Measurements from ENCODE around the gene RCHY1. TPM values are rescaled to one million over a fixed set of nuclear protein-coding genes. Genes with fewer than 3 reads are reported as not detected.

The RCHY1 gene
- total and polyA plus RNA-seq, 2 experiments from 2014 or later = 42.9 to 46.5 TPM

DNA sequence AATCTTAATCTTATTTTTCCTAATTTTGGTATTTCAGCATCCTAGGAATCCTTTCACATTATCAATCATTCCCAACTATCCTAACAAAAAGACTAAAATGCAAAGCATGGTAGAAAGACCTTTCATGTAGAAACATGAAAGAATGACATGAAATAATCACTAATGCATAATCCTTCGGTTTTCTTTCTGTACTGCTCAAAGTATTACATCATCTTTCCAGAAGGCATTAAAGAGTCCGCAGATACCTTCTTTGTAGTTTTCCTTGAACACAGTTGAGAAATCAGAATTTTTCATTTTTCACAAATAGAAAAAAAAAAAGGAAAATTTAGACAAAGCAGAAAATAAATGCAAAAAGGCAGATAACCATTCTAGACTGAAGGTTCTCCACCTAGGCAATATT lies 11.5 kb downstream of the RCHY1 start:
- DNase-seq (ENCODE audit: low spot score) = no peak
- Histone ChIP-seq H4K20me1 (replicated peaks; ENCODE audit: insufficient read depth) (peaks cover 16% of the 10 kb centered on the region), H3K27ac (ENCODE audit: low read depth) (no peak overlapping the region), H3K27me3 (ENCODE audit: insufficient read depth) (no peaks in the 10 kb centered on the region), H3K36me3 (ENCODE audit: insufficient read depth) (peaks cover 5% of the 10 kb centered on the region; the same call in 1 of the 2 replicates), H2AFZ (no peak overlapping the region), H3F3A (replicated peaks; ENCODE audit: low read depth) (no peaks in the 10 kb centered on the region), H3K9me2 (ENCODE audit: insufficient read depth) (no peaks in the 10 kb centered on the region), H3K4me2 (no peak overlapping the region), H3K4me3 (no peak overlapping the region), H3K4me1 (ENCODE audit: insufficient read depth) (no peaks in the 10 kb centered on the region), H3K79me2 (replicated peaks; ENCODE audit: insufficient read depth) (peaks cover 54% of the 10 kb centered on the region)
- H3K27ac Mint-ChIP-seq = no peak overlapping the region
- no peaks in the 10 kb centered on the region for H3K4me1 Mint-ChIP-seq
- peaks cover 2% of the 10 kb centered on the region for H3K27me3 Mint-ChIP-seq (ENCODE audit: insufficient read depth, low read depth, poor library complexity)
- no peak for ATAC-seq
- no peak overlapping the region for H3K4me3 Mint-ChIP-seq
- TF ChIP-seq CREB1 (CRISPR knock-in tag; IDR thresholded peaks at IDR 0.05; ENCODE audit: low read depth) = no peak
- no peak for TF ChIP-seq STAT1 (IDR thresholded peaks at IDR 0.05; ENCODE audit: unreplicated experiment)
- TF ChIP-seq, protein P1, sequence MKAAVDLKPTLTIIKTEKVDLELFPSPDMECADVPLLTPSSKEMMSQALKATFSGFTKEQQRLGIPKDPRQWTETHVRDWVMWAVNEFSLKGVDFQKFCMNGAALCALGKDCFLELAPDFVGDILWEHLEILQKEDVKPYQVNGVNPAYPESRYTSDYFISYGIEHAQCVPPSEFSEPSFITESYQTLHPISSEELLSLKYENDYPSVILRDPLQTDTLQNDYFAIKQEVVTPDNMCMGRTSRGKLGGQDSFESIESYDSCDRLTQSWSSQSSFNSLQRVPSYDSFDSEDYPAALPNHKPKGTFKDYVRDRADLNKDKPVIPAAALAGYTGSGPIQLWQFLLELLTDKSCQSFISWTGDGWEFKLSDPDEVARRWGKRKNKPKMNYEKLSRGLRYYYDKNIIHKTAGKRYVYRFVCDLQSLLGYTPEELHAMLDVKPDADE (IDR thresholded peaks at IDR 0.05) = no peak
- no peak for TF ChIP-seq EZH2 (IDR thresholded peaks at IDR 0.05; ENCODE audit: low read depth, unreplicated experiment)
- TF ChIP-seq POLR2AphosphoS5 (IDR thresholded peaks at IDR 0.05; ENCODE audit: low read depth) = no peak
- TF ChIP-seq, protein P2, sequence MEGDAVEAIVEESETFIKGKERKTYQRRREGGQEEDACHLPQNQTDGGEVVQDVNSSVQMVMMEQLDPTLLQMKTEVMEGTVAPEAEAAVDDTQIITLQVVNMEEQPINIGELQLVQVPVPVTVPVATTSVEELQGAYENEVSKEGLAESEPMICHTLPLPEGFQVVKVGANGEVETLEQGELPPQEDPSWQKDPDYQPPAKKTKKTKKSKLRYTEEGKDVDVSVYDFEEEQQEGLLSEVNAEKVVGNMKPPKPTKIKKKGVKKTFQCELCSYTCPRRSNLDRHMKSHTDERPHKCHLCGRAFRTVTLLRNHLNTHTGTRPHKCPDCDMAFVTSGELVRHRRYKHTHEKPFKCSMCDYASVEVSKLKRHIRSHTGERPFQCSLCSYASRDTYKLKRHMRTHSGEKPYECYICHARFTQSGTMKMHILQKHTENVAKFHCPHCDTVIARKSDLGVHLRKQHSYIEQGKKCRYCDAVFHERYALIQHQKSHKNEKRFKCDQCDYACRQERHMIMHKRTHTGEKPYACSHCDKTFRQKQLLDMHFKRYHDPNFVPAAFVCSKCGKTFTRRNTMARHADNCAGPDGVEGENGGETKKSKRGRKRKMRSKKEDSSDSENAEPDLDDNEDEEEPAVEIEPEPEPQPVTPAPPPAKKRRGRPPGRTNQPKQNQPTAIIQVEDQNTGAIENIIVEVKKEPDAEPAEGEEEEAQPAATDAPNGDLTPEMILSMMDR (conservative IDR thresholded peaks at IDR 0.05; ENCODE audit: low read depth in 2 of 2) = no peak
- TF ChIP-seq ZNF114 (CRISPR knock-in tag; IDR thresholded peaks at IDR 0.05) = no peak
- TF ChIP-seq JUNB (IDR thresholded peaks at IDR 0.05; ENCODE audit: unreplicated experiment) = no peak
- no peak for TF ChIP-seq ZNF331 (CRISPR knock-in tag; IDR thresholded peaks at IDR 0.05; ENCODE audit: low read depth)
- TF ChIP-seq NANOG (IDR thresholded peaks at IDR 0.05; ENCODE audit: borderline replicate concordance) = no peak
- no peak for TF ChIP-seq EZH2phosphoT487 (IDR thresholded peaks at IDR 0.05; ENCODE audit: unreplicated experiment)
- TF ChIP-seq, protein P3, sequence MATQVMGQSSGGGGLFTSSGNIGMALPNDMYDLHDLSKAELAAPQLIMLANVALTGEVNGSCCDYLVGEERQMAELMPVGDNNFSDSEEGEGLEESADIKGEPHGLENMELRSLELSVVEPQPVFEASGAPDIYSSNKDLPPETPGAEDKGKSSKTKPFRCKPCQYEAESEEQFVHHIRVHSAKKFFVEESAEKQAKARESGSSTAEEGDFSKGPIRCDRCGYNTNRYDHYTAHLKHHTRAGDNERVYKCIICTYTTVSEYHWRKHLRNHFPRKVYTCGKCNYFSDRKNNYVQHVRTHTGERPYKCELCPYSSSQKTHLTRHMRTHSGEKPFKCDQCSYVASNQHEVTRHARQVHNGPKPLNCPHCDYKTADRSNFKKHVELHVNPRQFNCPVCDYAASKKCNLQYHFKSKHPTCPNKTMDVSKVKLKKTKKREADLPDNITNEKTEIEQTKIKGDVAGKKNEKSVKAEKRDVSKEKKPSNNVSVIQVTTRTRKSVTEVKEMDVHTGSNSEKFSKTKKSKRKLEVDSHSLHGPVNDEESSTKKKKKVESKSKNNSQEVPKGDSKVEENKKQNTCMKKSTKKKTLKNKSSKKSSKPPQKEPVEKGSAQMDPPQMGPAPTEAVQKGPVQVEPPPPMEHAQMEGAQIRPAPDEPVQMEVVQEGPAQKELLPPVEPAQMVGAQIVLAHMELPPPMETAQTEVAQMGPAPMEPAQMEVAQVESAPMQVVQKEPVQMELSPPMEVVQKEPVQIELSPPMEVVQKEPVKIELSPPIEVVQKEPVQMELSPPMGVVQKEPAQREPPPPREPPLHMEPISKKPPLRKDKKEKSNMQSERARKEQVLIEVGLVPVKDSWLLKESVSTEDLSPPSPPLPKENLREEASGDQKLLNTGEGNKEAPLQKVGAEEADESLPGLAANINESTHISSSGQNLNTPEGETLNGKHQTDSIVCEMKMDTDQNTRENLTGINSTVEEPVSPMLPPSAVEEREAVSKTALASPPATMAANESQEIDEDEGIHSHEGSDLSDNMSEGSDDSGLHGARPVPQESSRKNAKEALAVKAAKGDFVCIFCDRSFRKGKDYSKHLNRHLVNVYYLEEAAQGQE (IDR thresholded peaks at IDR 0.05; ENCODE audit: unreplicated experiment) = no peak
- TF ChIP-seq, protein P4, sequence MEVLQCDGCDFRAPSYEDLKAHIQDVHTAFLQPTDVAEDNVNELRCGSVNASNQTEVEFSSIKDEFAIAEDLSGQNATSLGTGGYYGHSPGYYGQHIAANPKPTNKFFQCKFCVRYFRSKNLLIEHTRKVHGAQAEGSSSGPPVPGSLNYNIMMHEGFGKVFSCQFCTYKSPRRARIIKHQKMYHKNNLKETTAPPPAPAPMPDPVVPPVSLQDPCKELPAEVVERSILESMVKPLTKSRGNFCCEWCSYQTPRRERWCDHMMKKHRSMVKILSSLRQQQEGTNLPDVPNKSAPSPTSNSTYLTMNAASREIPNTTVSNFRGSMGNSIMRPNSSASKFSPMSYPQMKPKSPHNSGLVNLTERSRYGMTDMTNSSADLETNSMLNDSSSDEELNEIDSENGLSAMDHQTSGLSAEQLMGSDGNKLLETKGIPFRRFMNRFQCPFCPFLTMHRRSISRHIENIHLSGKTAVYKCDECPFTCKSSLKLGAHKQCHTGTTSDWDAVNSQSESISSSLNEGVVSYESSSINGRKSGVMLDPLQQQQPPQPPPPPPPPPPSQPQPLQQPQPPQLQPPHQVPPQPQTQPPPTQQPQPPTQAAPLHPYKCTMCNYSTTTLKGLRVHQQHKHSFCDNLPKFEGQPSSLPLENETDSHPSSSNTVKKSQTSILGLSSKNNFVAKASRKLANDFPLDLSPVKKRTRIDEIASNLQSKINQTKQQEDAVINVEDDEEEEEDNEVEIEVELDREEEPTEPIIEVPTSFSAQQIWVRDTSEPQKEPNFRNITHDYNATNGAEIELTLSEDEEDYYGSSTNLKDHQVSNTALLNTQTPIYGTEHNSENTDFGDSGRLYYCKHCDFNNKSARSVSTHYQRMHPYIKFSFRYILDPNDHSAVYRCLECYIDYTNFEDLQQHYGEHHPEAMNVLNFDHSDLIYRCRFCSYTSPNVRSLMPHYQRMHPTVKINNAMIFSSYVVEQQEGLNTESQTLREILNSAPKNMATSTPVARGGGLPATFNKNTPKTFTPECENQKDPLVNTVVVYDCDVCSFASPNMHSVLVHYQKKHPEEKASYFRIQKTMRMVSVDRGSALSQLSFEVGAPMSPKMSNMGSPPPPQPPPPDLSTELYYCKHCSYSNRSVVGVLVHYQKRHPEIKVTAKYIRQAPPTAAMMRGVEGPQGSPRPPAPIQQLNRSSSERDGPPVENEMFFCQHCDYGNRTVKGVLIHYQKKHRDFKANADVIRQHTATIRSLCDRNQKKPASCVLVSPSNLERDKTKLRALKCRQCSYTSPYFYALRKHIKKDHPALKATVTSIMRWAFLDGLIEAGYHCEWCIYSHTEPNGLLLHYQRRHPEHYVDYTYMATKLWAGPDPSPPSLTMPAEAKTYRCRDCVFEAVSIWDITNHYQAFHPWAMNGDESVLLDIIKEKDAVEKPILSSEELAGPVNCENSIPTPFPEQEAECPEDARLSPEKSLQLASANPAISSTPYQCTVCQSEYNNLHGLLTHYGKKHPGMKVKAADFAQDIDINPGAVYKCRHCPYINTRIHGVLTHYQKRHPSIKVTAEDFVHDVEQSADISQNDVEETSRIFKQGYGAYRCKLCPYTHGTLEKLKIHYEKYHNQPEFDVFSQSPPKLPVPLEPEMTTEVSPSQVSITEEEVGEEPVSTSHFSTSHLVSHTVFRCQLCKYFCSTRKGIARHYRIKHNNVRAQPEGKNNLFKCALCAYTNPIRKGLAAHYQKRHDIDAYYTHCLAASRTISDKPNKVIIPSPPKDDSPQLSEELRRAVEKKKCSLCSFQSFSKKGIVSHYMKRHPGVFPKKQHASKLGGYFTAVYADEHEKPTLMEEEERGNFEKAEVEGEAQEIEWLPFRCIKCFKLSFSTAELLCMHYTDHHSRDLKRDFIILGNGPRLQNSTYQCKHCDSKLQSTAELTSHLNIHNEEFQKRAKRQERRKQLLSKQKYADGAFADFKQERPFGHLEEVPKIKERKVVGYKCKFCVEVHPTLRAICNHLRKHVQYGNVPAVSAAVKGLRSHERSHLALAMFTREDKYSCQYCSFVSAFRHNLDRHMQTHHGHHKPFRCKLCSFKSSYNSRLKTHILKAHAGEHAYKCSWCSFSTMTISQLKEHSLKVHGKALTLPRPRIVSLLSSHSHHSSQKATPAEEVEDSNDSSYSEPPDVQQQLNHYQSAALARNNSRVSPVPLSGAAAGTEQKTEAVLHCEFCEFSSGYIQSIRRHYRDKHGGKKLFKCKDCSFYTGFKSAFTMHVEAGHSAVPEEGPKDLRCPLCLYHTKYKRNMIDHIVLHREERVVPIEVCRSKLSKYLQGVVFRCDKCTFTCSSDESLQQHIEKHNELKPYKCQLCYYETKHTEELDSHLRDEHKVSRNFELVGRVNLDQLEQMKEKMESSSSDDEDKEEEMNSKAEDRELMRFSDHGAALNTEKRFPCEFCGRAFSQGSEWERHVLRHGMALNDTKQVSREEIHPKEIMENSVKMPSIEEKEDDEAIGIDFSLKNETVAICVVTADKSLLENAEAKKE (CRISPR knock-in tag; IDR thresholded peaks at IDR 0.05) = no peak
- peaks cover 49% of the 10 kb centered on the region for H3K36me3 Mint-ChIP-seq (ENCODE audit: low read depth)
- H3K9me3 Mint-ChIP-seq = peaks cover 2% of the 10 kb centered on the region; the same call in 1 of the 3 replicates
